IPS-NIHi7 (cell line): ENCODE results near the gene ZNF644.
"Not testable (repeated sequence)": the region's sequence is repeated elsewhere in the genome, so short reads cannot be mapped to it uniquely, and the experiment has no call there.

ENCODE experiments used
- DNase-seq: peaks from one replicate; pipeline ENCODE4 v3.0.0; 2012; ENCODE audit warnings: mixed read lengths; ENCODE audit errors: extremely low spot score

The ZNF644 gene

DNA sequence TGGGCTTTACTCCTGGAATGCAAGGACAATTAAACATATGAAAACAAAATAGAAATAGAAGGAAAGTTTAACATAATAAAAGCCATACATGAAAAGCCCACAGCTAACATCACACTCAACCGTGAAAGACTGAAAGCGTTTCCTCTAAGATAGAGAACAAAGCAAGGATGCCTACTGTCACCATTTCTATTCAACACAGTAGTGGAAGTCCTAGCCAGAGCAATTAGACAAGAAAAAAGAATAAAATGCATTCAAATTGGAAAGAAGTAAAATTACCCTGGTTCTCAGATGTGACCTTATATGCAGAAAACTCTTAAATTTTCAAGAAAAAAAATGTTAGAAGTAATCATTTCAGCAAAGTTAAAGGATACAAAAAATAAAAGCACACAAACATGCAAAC is 34.0 kb downstream of the ZNF644 start:
- DNase-seq: no peak

DNA sequence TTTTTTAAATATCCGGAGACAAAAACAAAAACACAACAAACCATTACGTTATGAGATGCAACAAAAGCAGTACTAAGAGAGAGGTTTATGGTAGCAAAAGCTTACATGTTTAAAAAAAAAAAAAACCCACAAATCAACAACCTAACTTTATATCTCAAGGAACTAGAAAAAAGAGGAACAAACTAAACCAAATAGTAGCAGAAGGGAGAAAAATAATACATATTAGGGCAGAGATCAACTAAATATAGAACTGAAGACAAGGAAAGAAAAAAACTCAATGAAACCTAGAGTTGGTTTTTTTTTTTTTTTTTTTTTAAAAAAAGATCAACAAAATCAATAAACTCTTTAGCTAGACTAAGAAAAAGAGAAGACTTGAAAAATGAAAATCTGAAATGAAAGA is 34.9 kb downstream of the ZNF644 start:
- no peak for DNase-seq

DNA sequence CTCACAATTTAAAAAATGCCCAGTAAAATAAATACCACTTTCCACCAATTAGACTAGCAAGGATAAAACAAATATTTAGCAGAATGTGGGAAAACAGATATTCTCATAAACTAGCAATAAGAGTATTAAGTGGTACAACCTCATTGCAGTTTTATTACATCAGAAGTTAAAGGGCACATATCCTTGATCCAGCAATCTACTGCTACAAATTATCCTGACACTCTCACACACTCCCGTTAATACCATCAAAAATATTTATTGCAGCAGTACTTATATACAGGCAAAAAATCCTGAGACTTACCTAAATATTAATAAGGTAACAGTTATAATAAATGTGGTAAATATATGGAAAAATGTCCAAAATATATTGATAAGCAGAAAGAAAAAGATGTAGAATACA is 44.3 kb downstream of the ZNF644 start:
- no peak for DNase-seq

DNA sequence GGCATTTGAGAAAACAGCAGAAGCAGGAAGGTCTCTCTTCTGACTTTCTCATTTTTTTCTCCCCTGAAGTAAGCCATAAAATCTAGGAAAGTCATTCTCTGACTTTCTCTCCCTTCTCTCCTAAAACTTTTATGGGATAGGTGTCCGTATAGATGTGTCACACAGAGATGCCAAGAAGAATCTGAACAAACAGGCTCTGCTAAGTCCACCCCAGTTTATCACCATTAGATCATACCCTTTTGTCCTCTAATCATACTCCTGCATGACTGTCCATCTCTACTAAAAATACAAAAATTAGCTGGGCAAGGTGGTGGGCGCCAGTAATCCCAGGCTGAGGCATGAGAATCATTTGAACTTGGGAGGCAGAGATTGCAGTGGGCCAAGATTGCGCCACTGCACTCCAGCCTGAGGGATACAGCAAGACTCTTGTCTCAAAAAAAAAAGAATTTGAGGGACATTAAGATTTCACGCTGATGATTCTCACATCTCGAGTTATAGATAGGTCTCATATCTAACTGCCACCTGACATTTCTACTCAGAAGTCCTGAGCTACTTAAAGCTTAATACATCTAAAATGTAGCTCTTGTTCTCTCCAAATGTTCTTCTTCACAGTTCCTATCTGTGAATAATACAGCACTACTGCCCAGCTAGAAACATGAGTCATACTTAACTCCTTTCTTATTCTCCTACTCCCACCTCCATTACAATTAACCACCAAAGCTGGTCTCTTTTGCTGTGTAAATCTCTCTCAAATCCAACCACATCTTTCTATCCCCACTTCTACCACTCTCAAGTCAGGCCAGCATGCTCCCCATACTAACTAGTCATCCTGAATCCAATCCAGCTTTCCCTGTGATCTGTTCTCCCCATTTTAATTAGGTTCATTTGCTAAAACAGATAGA is 47.7 kb downstream of the ZNF644 start:
- DNase-seq: peak; percentile 42

DNA sequence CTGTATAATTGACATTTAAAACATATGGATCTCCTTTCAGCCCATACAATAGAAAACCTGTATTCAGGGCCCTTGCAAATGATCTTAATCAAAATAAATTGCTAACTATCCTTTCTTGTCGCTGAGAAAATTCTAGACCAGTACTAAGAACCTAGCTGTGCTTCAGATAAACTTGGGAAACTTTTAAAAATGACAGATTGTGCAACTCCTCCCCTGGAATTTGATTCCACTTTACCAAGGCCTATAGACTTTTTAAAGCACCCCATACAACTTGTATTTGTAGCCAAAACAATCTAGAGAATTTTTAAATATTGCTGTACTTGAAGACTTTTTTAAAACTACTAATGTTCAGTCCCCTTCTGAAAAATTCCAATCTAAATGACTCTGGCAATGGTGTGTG is 51.6 kb downstream of the ZNF644 start:
- no peak for DNase-seq

DNA sequence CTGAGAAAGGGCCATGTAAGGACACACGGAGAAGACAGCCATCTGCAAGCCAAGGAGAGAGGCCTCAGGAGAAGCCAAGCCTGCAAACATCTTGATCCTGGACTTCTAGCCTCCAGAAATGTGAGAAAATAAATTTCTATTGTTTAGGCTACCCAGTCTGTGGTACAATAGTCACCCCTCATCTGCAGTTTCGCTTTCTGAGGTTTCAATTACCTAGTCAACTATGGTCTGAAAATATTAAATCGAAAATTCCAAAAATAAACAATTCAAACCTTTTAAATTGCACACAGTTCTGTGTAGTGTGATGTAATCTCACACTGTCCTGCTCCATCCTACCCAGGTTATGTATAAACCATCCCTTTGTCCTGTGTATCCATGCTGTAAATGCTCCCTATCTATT is 52.6 kb downstream of the ZNF644 start:
- no peak for DNase-seq

DNA sequence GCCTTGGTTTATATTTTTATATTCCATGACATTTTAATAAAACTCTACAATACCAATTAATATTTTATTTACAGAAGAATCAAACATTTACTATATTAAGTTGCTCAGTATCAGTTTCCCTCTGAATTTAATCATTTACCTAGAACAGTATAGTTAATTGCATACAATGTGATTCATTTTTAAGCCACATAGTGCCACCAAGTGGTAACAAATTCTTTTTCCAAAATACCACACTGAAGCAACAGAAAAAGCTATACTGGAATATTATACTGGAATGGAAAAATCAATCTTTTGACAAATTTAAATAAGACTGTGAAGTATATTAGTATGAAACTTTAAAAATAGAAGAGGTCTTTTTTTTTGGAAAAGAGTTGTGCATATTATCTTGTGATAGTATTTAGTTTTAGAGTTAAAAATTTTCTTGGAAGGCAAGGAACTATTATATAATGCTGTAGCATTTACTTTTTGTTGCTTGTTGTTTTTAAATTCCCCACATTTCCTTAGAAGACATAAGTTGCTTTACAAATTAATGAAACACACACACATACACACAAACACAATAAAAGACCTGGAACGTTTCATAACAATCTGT is 57.3 kb downstream of the ZNF644 start:
- DNase-seq: no peak

DNA sequence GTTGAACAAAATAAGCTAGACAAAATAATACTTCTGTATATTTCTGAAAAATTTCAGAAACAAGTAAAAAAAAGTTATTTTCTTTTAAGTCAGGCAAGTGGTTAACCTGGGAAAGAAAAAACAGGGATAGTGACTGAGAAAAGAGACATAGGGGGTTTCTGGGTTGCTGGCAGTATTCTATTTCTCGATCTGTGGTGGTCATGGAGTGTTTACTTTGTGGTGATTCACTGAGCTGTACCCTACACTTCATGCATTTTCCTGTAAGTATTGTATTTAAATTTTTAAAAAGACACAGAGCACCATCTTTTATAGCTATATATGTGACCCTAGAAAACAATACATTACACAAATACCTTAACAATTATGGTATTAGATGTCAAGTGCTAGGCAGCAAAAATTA is 58.2 kb downstream of the ZNF644 start:
- no peak for DNase-seq

DNA sequence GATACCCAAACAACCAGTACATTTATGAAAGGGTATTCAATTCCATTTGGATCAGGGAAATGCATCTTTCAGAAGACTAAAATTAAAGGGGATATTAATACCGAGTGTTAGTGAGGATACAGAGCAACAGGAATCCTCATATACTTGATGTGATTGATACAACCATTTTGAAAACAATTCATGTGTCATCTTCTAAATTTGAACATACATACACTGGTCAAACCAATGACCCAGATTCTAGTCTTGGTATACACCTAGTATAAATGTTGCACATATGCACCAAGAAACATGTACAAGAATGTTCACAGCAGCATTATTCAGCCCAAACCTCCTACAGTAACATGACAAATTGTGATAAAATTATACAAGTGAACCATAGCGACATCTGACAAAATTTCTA is 58.6 kb downstream of the ZNF644 start:
- no peak for DNase-seq

DNA sequence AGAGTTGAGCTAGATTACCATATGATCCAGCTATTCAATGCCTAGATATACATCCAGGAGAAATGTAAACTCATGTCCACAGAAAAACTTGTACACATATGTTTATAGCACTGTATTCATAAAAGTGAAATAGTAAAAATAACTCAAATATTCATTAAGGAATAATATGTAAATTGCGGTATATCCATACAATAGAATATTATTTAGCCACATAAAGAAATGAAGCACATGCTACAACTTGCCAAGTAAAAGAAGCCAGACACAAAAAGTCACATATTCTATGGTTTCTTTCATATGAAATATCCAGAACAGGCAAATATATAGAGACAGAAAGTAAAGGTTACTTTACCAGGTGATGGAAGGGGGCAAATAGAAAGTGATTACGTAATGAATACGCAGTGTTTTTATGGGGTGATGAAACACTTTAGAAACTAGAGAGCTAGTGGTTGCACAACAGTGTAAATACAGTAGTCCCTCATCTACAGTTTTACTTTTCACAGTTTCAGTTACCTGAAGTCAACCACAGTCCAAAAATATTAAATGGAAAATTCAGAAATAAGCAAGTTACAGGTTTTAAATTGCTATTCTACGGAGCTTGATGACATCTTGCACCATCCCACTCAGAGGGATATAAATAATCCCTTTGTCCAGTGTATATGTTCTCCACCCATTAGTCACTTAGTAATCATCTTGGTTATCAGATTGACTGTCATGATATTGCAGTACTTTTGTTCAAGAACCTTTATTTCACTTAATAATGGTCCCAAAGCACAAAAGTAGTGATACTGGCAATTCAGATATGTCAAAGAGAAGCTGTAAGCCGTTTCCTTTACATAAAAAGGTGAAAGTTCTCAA is 62.3 kb downstream of the ZNF644 start:
- no peak for DNase-seq

DNA sequence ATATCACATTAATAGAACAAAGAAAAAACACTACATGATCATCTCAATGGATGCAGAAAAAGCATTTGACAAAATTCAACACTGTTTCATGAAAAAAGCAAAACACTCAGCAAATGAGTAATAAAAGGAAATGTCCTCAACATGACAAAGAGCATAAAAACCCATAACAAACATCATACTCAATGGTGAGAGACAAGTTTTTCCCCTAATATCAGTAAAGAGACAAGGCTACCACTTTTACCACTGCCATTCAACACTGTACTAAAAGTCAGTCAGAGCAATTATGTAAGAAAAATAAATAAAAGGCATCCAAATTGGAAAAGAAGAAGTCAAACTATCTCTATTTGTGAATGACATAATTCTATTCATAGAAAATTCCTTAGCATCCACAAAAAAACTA is 64.3 kb downstream of the ZNF644 start:
- DNase-seq: no peak

DNA sequence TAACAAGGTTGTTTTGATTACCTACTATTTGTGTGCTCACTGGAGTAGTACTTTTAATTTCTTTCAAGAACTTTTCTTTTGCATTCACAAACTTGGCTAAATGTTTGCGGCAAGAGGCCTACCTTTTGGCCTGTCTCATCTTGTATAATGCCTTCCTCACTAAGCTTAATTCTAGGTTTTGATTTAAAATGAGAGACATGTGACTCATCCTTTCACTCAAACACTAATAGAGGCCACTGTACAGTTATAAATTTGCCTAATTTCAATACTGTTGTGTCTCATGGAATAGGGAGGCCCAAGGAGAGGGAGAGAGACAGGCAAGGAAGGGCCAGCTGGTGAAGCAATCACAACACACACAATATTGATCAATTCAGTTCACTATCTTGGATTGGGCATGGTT is 66.1 kb downstream of the ZNF644 start:
- no peak for DNase-seq

DNA sequence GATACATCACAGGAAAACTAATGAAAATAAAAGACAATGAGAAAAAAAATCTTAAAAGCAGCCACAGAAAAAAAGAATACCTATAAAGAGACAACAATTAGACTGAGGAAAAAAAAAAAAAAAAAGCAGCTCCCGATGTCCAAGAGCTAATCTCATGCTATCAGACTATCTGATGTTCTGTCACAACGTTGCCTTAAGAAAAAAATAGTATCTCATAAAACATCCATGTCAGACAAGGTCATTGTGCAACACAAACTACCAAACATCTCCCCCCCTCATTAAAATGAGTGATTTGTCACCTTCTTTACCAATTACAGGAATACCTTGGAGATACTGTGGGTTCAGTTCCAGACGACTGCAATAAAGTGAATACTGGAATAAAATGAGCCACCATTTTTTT is 68.9 kb downstream of the ZNF644 start:
- no peak for DNase-seq

DNA sequence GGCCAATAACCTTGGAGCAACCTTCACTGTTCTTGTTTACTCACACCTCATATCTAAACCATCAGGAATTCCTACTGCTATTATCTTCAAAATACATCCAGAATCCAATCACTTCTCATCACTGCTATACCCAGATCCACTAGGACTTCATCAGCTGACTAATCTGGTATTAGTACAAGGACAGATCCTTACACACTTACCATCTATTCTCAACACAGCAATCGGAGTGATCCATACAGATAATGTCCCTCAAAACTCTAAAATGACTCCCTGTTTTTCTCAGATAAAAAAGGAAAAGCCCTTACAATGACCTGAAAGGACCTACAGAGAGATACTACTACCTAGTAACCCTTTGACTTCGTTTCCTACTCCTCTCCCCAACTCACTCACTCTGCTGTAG is 70.8 kb downstream of the ZNF644 start:
- no peak for DNase-seq

DNA sequence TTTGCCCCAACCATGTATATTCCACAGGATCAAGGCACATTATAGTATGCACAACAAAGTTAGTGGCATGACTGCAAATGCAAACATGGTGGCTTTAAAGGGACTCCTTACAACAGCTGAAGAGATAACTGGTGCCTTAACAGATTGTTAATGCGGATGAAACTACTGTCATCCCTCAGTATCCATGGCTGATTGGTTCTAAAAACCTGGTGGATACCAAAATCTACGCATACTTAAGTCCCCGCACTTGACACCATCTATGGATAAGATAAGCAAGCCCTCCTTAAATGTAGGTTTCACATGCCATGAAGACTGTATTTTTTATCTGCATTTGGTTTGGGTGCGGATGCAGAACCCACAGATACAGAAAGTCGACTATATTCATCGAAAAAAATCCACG is 73.5 kb downstream of the ZNF644 start:
- no peak for DNase-seq

DNA sequence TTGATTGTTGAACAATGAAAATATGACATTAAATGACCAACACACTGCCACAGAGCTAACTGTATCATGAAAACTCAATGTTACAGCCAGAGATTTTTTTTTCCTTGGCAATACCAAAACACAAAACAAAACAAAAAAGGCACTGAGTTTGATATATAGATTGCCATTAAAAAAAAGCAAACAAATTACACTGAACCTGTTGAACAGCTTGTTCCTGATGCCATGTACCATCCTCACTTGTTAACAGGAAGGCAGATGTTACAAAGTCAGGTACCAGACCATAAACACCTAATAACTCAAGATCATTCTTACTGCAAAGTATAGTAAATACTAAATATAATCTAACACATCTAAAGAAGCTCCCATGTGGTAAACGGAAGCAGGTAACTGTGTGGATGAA is 75.2 kb downstream of the ZNF644 start:
- DNase-seq: no peak

DNA sequence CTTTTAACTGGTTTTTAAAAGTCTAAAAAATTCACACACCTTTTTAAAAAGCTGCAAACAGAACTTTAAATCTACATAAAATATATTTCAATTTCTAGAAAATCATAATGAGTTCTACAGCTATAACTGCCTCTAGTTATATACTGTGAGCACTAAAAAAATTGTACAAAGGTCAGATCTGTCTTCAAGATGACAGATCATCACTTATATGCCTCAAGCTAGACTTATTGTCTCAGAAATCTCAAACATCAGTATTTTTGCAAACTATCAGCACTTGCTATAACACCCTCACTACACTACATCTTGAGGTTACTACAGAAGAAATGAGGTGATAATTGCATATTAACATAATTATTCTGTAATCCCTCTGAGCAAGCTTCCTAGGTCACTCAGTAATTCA is 76.5 kb downstream of the ZNF644 start:
- no peak for DNase-seq

DNA sequence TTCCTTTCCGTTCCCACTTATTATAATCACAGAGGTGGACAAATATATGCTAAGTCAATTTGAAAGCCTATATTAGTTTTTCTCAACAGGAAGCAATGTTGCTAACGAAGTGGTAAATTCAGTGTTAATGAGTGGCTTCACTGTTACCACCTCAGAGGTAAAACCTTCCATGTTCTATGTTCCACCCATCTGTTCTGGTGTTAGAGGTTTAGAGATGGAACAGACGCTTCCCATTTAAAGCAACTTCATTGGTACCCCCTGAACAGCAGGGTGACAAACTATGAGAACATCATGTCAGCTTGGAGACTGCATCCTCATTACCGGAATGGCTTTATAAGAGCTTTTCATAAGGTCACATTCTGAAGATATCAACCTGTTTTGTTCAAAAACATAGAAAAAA is 77.9 kb downstream of the ZNF644 start:
- DNase-seq: no peak

DNA sequence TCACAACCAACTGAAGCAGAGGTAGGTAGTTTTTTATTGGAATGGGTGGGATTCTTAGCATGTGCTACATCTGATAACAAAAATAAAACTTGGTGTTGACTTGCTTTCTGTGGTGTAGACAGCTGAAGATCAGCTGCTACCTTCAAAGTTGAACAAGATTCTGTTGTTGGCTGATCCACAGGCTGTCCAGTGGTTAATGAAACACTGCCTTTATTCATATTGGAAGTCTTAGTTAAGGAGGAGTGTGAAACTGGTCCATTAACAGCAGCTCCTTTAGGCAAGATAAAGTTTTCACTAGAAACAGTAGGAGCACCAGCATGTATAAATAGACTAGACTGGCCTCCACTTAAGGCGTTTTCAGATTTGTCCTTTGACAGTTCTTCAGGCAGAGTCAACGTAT is 81.1 kb downstream of the ZNF644 start:
- DNase-seq: no peak

DNA sequence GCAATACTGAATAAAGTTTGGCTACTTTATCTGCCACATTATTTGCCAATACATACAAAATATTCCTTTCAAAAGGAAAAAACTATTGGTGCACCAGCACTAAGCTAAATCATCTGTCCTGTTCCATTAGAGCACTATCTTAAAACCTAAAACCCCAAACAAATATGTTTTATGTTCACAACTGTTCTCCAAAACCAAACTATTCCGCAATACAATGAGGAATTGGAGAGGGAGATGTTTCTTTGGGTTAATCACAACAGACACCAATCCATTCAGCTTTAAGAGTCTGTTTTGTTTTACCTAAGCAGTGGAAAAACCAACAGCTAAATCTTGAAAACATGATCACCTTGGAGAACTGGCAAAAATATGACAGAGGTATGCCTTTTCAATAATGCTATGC is 85.1 kb downstream of the ZNF644 start:
- no peak for DNase-seq

DNA sequence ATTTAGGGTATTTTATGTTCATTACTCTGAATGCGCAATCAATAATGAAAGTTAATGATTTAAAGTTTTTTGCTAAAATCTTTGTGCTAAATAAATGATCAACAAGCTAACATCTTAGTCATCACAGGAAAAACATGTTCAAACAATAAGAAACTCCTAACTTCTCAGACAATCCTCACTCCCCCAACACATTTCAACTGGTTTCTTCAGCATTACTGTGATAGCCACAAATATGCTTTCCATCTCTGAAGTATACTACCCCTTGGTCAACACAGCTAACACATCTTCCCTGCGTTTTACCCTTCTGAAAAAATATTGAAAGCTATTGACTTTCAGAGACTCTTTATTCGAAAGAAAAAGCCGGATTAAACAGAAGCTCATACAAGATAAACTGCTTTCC is 85.8 kb downstream of the ZNF644 start:
- no peak for DNase-seq

DNA sequence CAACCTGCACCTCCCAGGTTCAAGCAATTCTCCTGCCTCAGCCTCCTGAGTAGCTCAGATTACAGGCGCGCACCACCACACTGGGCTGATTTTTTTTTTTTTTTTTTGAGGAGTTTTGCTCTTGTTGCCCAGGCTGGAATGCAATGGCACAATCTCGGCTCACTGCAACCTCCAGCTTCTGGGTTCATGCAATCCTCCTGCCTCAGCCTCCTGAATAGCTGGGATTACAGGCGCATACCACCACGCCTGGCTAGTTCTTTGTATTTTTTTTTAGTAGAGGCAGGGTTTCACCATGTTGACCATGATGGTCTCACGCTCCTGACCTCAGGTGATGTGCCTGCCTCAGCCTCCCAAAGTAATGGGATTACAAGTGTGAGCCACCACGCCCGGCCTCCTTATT is 93.6 kb downstream of the ZNF644 start:
- not testable (repeated sequence) for DNase-seq

DNA sequence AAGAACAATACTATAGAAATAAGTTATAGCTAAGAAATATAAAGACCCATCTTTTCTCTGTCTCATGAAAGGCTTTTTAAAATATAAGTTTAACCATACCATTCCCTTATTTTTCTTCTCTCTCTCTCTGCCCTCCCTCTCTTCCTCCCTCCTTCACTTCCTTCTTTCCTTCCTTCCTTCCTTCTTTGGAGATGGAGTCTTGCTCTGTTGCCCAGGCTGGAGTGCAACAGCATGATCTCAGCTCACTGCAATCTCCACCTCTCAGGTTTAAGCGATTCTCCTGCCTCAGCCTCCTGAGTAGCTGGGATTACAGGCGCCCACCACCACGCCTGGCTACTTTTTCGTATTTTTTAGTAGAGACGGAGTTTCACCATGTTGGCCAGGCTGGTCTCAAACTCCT is 94.2 kb downstream of the ZNF644 start:
- DNase-seq: not testable (repeated sequence)
